Activated CD4-positive, alpha-beta T cell treated with anti-CD3 and anti-CD28 coated beads for 4 hours (primary cell): ENCODE measurements around the gene MAPK7.
A peak's percentile ranks its signal among the peaks of the same experiment; 100 is the strongest.

Experiments
- DNase-seq, 2 donors: peaks; one replicate each; pipeline ENCODE4 v3.0.0-alpha.2; 2020

Gene MAPK7

DNA sequence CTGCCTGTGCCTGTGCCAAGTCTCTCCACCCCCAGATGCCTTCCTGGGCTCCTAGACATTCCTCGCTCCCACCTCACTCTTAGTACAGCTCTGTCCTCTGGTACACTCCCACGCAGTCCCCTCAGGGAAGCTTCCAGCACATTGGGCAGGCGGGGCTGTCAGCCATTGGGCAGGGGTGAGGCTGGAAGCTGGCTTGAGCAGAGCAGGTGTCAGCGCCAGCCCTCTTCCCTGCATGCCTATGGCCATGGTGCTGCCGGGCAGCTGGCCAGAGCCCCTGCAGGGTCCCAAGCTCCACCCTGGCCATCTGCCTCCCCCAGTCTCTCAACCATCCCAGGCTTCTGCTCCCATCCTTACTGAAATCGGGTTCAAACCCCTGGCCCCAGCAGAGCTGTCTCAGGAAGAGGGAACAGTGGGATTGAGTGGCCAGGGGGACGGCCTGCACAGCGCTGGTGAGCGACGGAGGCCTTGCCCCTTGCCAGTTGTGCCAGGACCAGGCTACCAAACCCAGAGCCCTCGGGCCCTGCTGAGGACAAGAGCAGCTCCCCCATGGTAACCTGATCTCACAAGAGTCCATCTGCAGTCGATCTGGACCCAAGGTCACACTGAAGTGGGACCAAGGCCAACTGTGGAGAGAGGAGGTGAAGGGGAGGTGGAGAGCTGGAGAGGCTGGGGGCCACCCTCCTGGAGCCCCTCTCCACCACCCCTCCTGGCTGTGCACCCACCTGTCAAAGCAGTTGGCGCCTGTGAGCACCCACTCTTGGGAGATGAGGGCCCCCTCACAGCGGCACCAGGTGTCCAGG, 13.4 kb upstream of the MAPK7 start:
- no peak for DNase-seq

GRCh38 chr17:19365499-19365817, 12.8 kb upstream of the MAPK7 start:
- DNase-seq = no peak

DNA sequence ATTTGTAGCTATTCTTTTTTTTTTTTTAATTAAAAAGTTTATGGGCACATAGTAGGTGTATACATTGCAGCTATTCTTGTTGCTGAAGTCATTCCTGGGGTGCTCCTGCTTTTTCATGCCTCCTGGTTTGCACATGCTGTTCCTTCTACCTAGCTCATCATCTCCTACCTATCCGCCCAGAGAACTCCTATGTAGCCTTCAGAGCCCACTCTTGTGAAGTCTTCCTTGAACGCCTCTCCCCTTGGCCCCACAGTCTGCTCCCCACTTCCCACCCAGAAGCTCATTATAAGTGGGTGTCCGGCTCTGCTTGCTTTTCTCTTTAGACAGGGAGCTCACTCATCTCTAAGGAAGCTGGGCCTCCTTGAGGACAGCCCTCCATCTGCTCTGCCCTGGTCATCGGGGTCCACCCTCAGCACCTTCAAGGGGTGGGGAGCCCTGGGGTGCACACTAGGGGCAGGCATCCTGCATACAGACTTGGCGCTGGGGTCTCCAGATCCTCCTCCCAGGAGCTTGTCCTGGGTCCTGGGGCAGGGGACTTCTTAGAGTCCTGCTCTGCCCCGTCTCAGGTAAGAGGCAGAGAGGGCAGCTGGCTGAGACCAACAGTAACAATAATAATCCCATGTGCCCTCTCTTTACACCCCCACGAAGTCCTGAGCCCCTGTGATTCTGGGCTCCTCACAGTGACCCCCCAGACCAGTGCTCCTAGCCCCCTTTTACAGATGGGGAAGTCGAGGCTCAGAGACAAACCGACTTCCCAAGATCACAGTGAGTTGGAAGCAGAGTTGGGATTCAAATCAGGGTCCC, 12.3 kb upstream of the MAPK7 start:
- no peak for DNase-seq

- no peak for DNase-seq
Measured at GRCh38 chr17:19366637-19366972, 11.7 kb upstream of the MAPK7 start.

GRCh38 chr17:19368229-19368628, 10.1 kb upstream of the MAPK7 start:
- no peak for DNase-seq

- no peak for DNase-seq
Measured at GRCh38 chr17:19369107-19369778, 9.1 kb upstream of the MAPK7 start.

DNA sequence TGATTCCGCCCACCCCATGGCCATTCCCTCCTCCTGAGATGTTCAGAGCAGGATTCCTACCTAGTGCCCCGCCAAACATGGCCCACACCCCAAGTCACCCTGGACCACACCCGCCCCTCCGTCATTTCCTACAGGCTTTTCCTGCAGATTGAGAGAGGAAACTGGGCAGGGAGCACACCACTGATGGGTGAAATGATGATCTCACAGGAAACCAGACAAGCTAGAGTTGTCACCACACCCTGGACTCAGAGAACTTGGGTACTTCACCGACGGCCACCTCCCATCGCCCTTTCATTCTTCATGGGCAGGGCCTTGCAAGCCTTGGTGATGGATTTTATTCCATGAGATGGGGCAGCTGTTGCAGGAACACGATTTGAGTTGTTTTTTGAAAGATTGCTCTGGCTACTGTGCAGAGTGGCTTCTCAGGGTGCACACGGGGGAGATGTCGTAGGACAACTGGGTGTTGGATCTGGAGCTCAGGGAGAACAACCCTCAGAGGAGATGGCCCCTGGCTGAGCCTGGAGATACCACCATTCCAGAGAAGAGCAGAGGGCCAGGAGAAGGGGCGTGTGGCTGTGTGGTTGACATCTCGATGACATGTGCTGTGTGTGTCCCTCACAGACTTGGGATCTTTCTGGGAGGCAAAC, 8.3 kb upstream of the MAPK7 start:
- DNase-seq = no peak

- no peak for DNase-seq
Measured at GRCh38 chr17:19370493-19370960, 7.8 kb upstream of the MAPK7 start.

DNA sequence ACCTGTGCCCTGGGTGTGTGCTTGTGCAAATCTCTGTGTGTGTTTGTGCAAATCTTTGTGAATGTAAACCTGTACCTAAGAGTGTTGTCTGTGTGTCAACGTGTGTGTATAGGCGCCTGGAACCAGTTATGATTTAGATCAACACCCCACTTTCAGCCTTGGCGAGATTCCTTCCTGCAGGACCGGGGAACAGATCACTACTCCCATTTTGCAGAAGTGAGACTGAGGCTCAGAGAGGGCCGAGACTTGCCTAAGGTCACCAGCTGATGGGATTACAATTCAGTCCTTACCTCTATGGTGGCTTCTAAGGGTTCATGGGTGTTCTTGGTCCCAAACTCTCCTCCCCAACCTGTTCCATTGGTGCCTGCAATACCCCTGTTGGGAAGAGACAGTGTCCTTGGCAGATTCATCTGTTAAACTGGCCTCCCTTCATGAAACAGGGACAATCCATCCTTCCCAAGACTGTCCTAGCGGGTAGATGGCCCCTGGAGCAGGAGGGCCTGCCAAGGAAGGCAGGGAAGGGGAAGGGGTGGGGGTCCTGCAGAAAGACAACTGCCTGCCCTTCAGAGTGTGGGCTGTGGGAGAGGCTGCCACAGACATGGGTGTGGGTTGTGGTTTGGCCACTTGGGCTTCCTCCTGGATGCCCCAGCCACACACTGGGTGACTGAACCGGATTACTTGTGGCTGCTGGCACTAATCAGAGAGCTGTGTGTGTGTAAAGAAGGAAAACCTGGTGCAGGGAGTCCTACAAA, 6.9 kb upstream of the MAPK7 start:
- no peak for DNase-seq

GRCh38 chr17:19372011-19372370, 6.3 kb upstream of the MAPK7 start:
- DNase-seq = no peak

DNA sequence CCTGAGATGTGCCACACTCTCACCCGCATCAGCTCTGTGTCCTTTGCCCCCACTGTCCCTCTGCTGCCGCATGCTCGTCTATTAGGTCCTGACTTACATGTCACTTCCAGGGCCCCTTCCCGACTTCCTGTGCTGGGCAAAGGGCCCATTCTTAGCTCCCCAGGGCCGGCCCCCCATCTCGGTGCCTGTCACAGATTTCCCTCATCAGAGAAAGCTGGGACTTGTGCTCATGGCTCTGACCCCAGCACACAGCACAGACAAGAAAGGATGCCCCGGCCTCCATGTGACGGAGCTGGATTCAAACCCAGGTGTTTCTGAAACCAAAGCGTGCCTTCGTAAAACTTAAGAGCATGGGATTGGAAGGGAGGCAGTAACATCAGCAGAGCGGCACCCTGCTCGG, 5.9 kb upstream of the MAPK7 start:
- DNase-seq = no peak

- no peak for DNase-seq
Measured at GRCh38 chr17:19372866-19373504, 5.3 kb upstream of the MAPK7 start.

DNA sequence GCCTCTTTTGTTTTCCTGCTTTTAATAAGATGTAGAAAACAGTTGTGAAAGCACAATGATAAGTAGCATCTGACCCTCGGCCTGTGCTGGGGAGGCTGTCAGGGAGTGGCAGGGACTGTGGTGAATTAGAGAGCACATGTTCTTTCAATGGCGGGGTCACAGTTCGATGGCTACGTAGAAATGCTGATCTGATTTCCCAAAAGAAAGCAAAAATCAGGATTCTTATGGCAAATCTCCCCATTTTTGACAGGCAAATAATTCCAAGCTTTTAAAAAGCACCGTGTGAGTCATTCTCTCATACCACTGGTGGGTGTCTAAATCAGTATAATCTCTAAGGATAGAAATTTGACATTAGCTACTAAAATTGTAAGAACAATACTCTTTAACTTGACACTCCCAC, 4.2 kb upstream of the MAPK7 start:
- DNase-seq = no peak

- no peak for DNase-seq
Measured at GRCh38 chr17:19375732-19376131, 2.6 kb upstream of the MAPK7 start.

GRCh38 chr17:19376811-19377210, 1.5 kb upstream of the MAPK7 start:
- no peak for DNase-seq

- peak; percentile 89 to 92 for DNase-seq
Measured at GRCh38 chr17:19377602-19378415, 489 bp upstream of the MAPK7 start.

DNA sequence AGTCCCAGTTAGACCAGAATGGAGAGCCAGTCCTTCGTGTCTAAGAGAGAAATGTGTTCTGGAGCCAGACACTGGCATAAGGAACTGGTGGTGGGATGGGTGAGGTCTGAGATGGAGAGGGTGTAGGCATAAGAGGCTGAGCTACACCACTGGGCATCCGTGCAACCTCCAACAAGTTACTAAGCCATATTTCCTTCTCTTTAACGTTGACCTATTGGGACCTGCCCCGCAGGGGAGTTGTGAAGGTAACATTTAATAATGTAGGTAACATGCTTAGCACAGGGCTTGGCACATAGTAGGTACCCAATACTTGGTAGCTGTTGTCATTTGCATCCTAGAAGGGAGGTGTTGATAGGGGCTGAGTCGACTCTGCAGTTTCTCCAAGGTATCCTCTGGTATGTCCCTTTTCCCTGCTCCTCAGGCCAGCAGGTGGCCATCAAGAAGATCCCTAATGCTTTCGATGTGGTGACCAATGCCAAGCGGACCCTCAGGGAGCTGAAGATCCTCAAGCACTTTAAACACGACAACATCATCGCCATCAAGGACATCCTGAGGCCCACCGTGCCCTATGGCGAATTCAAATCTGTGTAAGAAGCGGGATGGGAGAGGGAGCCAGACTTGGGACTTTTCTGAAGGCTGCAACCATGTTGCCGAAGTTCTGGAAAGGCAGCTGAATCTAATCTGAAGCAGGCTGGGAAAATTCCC, 1.2 kb downstream of the MAPK7 start:
- no peak for DNase-seq

GRCh38 chr17:19380481-19381301, 2.4 kb downstream of the MAPK7 start:
- no peak for DNase-seq

DNA sequence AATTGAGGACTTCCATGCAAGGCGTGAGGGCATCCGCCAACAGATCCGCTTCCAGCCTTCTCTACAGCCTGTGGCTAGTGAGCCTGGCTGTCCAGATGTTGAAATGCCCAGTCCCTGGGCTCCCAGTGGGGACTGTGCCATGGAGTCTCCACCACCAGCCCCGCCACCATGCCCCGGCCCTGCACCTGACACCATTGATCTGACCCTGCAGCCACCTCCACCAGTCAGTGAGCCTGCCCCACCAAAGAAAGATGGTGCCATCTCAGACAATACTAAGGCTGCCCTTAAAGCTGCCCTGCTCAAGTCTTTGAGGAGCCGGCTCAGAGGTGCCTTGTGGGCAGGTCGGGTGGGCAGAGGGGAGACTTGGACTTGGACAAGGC, 3.1 kb downstream of the MAPK7 start:
- DNase-seq = no peak
